Stimulated activated CD8-positive, alpha-beta memory T cell treated with anti-CD3 and anti-CD28 coated beads, Interleukin-7, amount 100 ng/mL, for 4 hours (primary cell): ENCODE data around the gene DNM1L.
"Not testable (repeated sequence)": the region's sequence is repeated elsewhere in the genome, so short reads cannot be mapped to it uniquely, and the experiment has no call there.

Source experiments
- DNase-seq, 2 donors: peaks; one replicate each; pipeline ENCODE4 v3.0.0-alpha.2; 2020; ENCODE audit warnings: low read depth in 2 of 2

The DNM1L gene

GRCh38 chr12:32697445-32697844 is 18.3 kb downstream of the DNM1L start:
- no peak for DNase-seq

- no peak for DNase-seq
These were observed 19.2 kb downstream of the DNM1L start for GRCh38 chr12:32698285-32698684.

GRCh38 chr12:32699437-32699836 is 20.3 kb downstream of the DNM1L start:
- DNase-seq: not testable (repeated sequence)

- no peak for DNase-seq
These were observed 23.4 kb downstream of the DNM1L start for GRCh38 chr12:32702473-32702872.

- DNase-seq: no peak
These were observed 23.8 kb downstream of the DNM1L start for GRCh38 chr12:32702946-32703345.

- no peak for DNase-seq
These were observed 26.7 kb downstream of the DNM1L start for GRCh38 chr12:32705783-32706182.

- no peak for DNase-seq
These were observed 27.4 kb downstream of the DNM1L start for GRCh38 chr12:32706335-32707024.

GRCh38 chr12:32708926-32709325 is 29.8 kb downstream of the DNM1L start:
- no peak for DNase-seq

- no peak for DNase-seq
These were observed 35.7 kb downstream of the DNM1L start for GRCh38 chr12:32714772-32715171.

GRCh38 chr12:32718926-32719325 is 39.8 kb downstream of the DNM1L start:
- DNase-seq: no peak

GRCh38 chr12:32725308-32725707 is 46.2 kb downstream of the DNM1L start:
- not testable (repeated sequence) for DNase-seq

- no peak for DNase-seq
These were observed 47.2 kb downstream of the DNM1L start for GRCh38 chr12:32726286-32726685.

- DNase-seq: no peak
These were observed 48.1 kb downstream of the DNM1L start for GRCh38 chr12:32727237-32727636.

- DNase-seq: no peak
These were observed 55.9 kb downstream of the DNM1L start for GRCh38 chr12:32734952-32735351.

GRCh38 chr12:32736445-32736844 is 57.3 kb downstream of the DNM1L start:
- DNase-seq: no peak

GRCh38 chr12:32737715-32738114 is 58.6 kb downstream of the DNM1L start:
- no peak for DNase-seq

- no peak for DNase-seq
These were observed 60.2 kb downstream of the DNM1L start for GRCh38 chr12:32739279-32739678.

GRCh38 chr12:32742133-32742532 is 63.0 kb downstream of the DNM1L start:
- DNase-seq: no peak

GRCh38 chr12:32743264-32743663 is 64.2 kb downstream of the DNM1L start:
- no peak for DNase-seq

GRCh38 chr12:32753605-32754004 is 74.5 kb downstream of the DNM1L start:
- DNase-seq: no peak

GRCh38 chr12:32754111-32754510 is 75.0 kb downstream of the DNM1L start:
- no peak for DNase-seq

GRCh38 chr12:32755051-32755653 is 76.1 kb downstream of the DNM1L start:
- peak; percentile 31 to 53 for DNase-seq

- DNase-seq: peak; percentile 84 to 88
These were observed 76.8 kb downstream of the DNM1L start, which contains the start of gene YARS2 for GRCh38 chr12:32755654-32756475. Gene YARS2, minus strand, starts transcription at chr12:32755897. Its CDS starts 23 bp downstream, at chr12:32755874.
